ENCODE data around the gene DPF3.

DNA sequence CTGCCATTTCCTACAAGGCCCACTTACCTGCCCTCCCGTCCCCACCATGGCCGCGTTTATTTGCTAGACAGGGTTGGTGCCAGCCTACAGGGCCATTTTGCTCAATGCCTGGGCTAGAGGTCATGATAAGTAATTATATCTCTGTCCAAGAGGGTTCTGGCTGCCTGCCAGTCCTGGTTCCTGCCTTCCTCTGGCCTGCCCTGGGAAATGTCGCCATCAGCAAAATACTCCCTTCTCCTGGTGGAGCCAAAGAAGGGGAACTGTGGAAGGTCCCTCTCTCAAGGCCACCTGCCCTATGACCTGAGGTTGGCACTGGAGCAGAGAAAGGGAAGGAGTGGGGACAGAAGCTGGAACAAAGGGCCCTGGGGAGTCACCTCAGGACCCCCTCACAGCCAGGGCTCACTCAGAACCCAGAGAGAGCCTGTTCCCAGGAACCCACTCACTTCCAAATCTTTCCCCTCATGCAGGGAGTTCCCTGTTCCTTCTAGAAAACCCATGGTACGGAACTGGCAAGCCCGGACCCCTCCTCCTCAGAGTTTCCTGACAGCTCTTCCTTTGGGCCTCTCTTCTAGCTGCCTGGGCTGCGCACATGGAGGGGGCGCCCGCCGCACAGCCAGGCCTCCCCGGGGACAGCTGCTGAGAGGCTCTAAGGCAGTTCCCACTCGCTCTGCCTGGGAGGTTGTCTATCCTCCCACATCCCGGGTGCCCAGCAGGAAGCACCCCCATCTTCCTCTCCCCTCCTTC is 280.5 kb downstream of the DPF3 start:
- TF ChIP-seq EZH2phosphoT487 (IDR thresholded peaks at IDR 0.05; ENCODE audit: borderline replicate concordance, low read length) = no peak
- TF ChIP-seq, protein P1, sequence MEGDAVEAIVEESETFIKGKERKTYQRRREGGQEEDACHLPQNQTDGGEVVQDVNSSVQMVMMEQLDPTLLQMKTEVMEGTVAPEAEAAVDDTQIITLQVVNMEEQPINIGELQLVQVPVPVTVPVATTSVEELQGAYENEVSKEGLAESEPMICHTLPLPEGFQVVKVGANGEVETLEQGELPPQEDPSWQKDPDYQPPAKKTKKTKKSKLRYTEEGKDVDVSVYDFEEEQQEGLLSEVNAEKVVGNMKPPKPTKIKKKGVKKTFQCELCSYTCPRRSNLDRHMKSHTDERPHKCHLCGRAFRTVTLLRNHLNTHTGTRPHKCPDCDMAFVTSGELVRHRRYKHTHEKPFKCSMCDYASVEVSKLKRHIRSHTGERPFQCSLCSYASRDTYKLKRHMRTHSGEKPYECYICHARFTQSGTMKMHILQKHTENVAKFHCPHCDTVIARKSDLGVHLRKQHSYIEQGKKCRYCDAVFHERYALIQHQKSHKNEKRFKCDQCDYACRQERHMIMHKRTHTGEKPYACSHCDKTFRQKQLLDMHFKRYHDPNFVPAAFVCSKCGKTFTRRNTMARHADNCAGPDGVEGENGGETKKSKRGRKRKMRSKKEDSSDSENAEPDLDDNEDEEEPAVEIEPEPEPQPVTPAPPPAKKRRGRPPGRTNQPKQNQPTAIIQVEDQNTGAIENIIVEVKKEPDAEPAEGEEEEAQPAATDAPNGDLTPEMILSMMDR (IDR thresholded peaks at IDR 0.05; ENCODE audit: low read depth, low read length, poor library complexity, severe bottlenecking) = no peak
